ENCODE measurements around the gene COPRS.

DNA sequence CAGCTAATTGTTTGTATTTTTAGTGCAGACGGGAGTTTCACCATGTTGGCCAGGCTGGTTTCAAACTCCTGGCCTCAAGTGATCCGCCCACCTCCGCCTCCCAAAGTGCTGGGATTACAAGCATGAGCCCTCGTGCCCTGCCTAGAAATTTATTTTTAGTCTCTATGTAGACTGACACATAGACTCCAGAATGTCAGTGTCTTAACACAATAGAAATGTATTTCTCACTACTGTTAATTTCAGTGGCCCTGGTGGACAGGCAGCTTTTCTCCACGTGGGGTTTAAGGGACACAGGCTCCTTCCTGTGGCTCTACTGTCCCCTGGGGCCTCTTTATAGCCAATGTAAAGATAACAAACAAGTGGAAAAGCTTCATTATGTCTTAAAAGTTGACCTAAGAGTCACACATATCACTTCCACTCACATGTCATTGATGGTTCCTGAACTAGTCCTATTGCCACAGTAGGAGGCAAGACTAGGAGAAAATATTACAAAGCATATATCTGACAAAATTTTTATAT, 43.8 kb downstream of the COPRS start:
- TF ChIP-seq HCFC1 (IDR thresholded peaks at IDR 0.05; ENCODE audit: low read depth, low read length): no peak
- TF ChIP-seq, protein P1, sequence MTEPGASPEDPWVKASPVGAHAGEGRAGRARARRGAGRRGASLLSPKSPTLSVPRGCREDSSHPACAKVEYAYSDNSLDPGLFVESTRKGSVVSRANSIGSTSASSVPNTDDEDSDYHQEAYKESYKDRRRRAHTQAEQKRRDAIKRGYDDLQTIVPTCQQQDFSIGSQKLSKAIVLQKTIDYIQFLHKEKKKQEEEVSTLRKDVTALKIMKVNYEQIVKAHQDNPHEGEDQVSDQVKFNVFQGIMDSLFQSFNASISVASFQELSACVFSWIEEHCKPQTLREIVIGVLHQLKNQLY (CRISPR knock-in tag; IDR thresholded peaks at IDR 0.05): no peak
- no peak for TF ChIP-seq ZNF367 (CRISPR knock-in tag; IDR thresholded peaks at IDR 0.05; ENCODE audit: borderline replicate concordance)
- no peak for TF ChIP-seq TEF (CRISPR knock-in tag; IDR thresholded peaks at IDR 0.05)

Measured in HepG2 (cell line).